ENCODE measurements around the gene MPP3. TPM values are rescaled to one million over a fixed set of nuclear protein-coding genes. Genes with fewer than 3 reads are reported as not detected.

The MPP3 gene
- polyA plus RNA-seq, 3 donors, result 1.5 TPM; not detected in 2

- Histone ChIP-seq H3K4me1 (ENCODE audit: control insufficient read depth in 1 of 2, insufficient read depth in 2 of 2, low read length in 2 of 2) (peaks cover 59 to 61% of the 10 kb centered on the region in 2 donors), H4K20me1 (ENCODE audit: insufficient read depth, low read length) (peaks cover 20% of the 10 kb centered on the region), H3K9ac (ENCODE audit: insufficient read depth, low read length, poor library complexity, severe bottlenecking) (no peak overlapping the region), H3K79me2 (ENCODE audit: insufficient read depth, low read length) (peaks cover 5% of the 10 kb centered on the region), H3K36me3 (replicated peaks in 1 of 2; ENCODE audit: control insufficient read depth in 1 of 2, insufficient read depth in 2 of 2, low read length in 2 of 2) (peaks cover 15 to 19% of the 10 kb centered on the region in 2 donors), H3K9me3 (replicated peaks in 1 of 2; ENCODE audit: control insufficient read depth in 1 of 2, insufficient read depth in 1 of 2, low read length in 2 of 2) (no peaks in the 10 kb centered on the region), H3K27ac (ENCODE audit: low read depth in 1 of 2, low read length in 2 of 2) (no peak overlapping the region), H3K4me3 (replicated peaks in 1 of 3; ENCODE audit: low read depth in 2 of 3, low read length in 3 of 3) (no peak overlapping the region), H2AFZ (ENCODE audit: insufficient read depth, low read depth, low read length, poor library complexity, severe bottlenecking) (no peak overlapping the region), H3K4me2 (replicated peaks; ENCODE audit: extremely low read depth, low read length, poor library complexity, severe bottlenecking) (no peak overlapping the region), H3K27me3 (ENCODE audit: control insufficient read depth in 2 of 2, insufficient read depth in 2 of 2, low read length in 2 of 2) (no peaks in the 10 kb centered on the region)
- peak overlapping the region in 4 of 7 donors; percentile 37 to 62 (median 60) for H3K27ac Mint-ChIP-seq
- TF ChIP-seq CTCF (IDR thresholded peaks at IDR 0.05), result peak; percentile 93
- DNase-seq, result peak; percentile 34 to 53 (median 52)
- WGBS (ENCODE audit: insufficient coverage), result 84% methylated on average over 3 of the region's 7 CpGs
- H3K27me3 Mint-ChIP-seq (ENCODE audit: low read depth in 3 of 3), result no peaks in the 10 kb centered on the region
- H3K9me3 Mint-ChIP-seq, result no peaks in the 10 kb centered on the region
- peaks cover 26 to 40% of the 10 kb centered on the region in 2 donors for H3K36me3 Mint-ChIP-seq
- H3K4me1 Mint-ChIP-seq, result peaks cover 67% of the 10 kb centered on the region
- intact Hi-C loops (cut with micrococcal nuclease), result loop anchor here in 1 of 2 donors (5.0 kb wide), 1 partner anchor 184 kb away; no protein-coding TSS in a partner anchor
- H3K4me3 Mint-ChIP-seq, result no peak overlapping the region
Measured at GRCh38 chr17:43766413-43767052, 66.4 kb downstream of the MPP3 start.

- Mint-ChIP-seq H3K4me3 (no peak overlapping the region), H3K36me3 (peaks cover 0 to 5% of the 10 kb centered on the region in 2 donors), H3K27me3 (ENCODE audit: low read depth in 3 of 3) (peaks cover 21 to 42% (median 26%) of the 10 kb centered on the region in 3 donors), H3K9me3 (peaks cover 0 to 5% (median 0%) of the 10 kb centered on the region in 7 donors), H3K4me1 (peaks cover 20% of the 10 kb centered on the region), H3K27ac (peak overlapping the region in 1 of 7 donors; percentile 45)
- no peaks in the 10 kb centered on the region for H3K36me3 ChIP-seq (replicated peaks in 1 of 2; ENCODE audit: control insufficient read depth in 1 of 2, insufficient read depth in 2 of 2, low read length in 2 of 2)
- no peak overlapping the region for H3K27ac ChIP-seq (ENCODE audit: low read depth in 1 of 2, low read length in 2 of 2)
- TF ChIP-seq CTCF (IDR thresholded peaks at IDR 0.05), result peak; percentile 96
- DNase-seq, result peak; percentile 69 to 82 (median 78)
- no peak overlapping the region for H3K4me2 ChIP-seq (replicated peaks; ENCODE audit: extremely low read depth, low read length, poor library complexity, severe bottlenecking)
- no peak overlapping the region for H3K4me3 ChIP-seq (replicated peaks in 1 of 3; ENCODE audit: low read depth in 2 of 3, low read length in 3 of 3)
- no peaks in the 10 kb centered on the region for H3K9me3 ChIP-seq (replicated peaks in 1 of 2; ENCODE audit: control insufficient read depth in 1 of 2, insufficient read depth in 1 of 2, low read length in 2 of 2)
- H3K9ac ChIP-seq (ENCODE audit: insufficient read depth, low read length, poor library complexity, severe bottlenecking), result no peak overlapping the region
- H4K20me1 ChIP-seq (ENCODE audit: insufficient read depth, low read length), result peaks cover 5% of the 10 kb centered on the region
- H3K79me2 ChIP-seq (ENCODE audit: insufficient read depth, low read length), result no peaks in the 10 kb centered on the region
- 50% methylated on average over 2 of the region's 10 CpGs for WGBS (ENCODE audit: insufficient coverage)
- H2AFZ ChIP-seq (ENCODE audit: insufficient read depth, low read depth, low read length, poor library complexity, severe bottlenecking), result no peak overlapping the region
- H3K4me1 ChIP-seq (ENCODE audit: control insufficient read depth in 1 of 2, insufficient read depth in 2 of 2, low read length in 2 of 2), result peaks cover 13 to 17% of the 10 kb centered on the region in 2 donors
- H3K27me3 ChIP-seq (ENCODE audit: control insufficient read depth in 2 of 2, insufficient read depth in 2 of 2, low read length in 2 of 2), result peaks cover 9 to 27% of the 10 kb centered on the region in 2 donors
- intact Hi-C loops (cut with micrococcal nuclease), result loop anchor here in 1 of 2 donors (1.0 to 5.0 kb wide), 2 partner anchors 66 to 183 kb away; no protein-coding TSS in a partner anchor
Measured at GRCh38 chr17:43760254-43760852, 72.6 kb downstream of the MPP3 start.

All from CD14-positive monocyte (primary cell).